ENCODE results near the gene CGNL1.

CGNL1 gene

GRCh38 chr15:57427367-57427821 lies 51.1 kb downstream of the CGNL1 start:
- no peak for DNase-seq

DNA sequence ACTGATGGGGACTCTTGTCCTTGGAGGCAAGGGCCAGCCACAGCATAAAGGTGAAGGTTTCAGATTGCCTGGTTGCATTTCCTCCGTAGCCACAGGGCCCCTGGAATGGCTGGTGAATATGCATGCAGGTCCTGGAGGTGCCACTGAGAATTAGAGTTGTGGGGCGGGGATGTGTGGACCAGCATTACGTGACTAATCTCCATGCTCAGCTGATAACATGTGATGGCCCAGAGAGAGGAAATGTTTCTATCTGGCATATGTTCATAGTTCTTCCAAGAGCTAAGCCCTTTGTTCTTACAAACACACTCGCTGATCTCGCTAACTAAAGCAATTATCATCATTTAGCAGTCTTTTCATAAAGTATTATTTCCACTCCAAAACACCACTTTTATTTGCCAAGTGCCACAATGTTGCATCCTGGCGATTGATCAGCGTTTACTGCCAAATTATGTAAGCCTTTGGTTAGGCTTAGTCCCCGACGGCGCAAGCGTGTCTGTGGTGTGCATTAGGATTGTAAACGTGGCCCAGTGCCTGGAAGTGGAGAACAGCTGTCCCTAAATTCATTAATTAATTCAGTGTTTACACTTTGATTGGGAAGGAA lies 55.9 kb downstream of the CGNL1 start:
- DNase-seq: no peak

- no peak for DNase-seq
Measured at GRCh38 chr15:57436166-57436565, 59.9 kb downstream of the CGNL1 start.

GRCh38 chr15:57436961-57437360 lies 60.7 kb downstream of the CGNL1 start:
- no peak for DNase-seq

- no peak for DNase-seq
Measured at GRCh38 chr15:57437564-57437963, 61.3 kb downstream of the CGNL1 start.

GRCh38 chr15:57438166-57438565 lies 61.9 kb downstream of the CGNL1 start:
- no peak for DNase-seq

DNA sequence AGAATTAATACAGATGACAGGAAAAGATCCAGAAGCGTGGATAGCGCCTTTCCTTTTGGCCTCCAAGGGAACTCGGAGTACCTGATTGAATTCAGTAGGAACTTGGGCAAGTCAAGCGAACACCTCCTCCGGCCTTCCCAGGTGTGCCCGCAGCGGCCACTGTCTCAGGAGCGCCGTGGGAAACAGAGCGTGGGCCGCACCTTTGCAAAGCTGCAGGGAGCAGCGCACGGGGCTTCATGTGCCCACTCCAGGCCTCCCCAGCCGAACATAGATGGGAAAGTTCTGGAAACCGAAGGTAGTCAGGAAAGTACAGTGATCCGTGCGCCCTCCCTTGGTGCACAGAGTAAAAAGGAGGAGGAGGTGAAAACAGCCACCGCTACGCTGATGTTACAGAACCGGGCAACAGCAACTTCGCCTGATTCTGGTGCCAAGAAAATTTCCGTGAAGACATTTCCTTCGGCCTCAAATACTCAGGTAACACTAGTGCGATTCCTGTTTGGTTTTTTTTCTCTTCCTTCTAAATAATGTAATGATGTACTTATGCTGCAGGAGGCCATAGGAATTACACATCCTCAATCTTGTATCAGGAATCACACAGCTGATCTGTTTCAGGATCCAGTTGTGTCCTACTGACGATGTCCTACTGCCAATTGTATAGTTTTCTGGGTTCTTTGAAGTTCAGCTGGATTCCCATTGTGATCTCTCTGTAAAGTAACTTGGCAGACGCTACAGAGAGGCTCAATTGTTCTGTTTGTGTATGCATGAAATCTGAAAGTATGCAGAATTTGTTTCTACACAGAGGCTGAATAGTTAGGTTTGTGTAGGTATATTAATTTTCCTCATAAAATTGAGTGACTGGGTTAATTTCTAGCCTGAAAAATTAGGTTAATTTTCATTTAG lies 63.1 kb downstream of the CGNL1 start:
- no peak for DNase-seq

- DNase-seq: no peak
Measured at GRCh38 chr15:57440167-57440566, 63.9 kb downstream of the CGNL1 start.

- DNase-seq: no peak
Measured at GRCh38 chr15:57440799-57441198, 64.5 kb downstream of the CGNL1 start.

DNA sequence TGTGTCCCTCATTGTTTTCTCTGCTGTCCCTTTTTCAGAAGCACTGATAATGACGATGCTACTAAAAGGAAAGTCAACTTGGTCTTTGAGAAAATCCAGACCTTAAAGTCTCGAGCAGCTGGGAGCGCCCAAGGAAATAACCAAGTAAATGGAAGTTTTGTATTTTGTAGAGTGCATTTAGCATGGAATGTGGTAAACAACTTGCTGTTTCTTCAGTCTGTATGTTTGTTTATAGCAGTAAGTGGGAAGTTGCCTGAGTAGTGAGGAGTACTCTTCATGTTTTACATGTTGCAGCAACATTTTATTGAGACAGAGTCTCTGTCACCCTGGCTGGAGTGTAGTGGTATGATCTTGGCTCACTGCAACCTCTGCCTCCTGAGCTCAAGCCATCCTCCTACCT lies 66.0 kb downstream of the CGNL1 start:
- no peak for DNase-seq

GRCh38 chr15:57443486-57443885 lies 67.2 kb downstream of the CGNL1 start:
- no peak for DNase-seq

GRCh38 chr15:57444877-57445513 lies 68.7 kb downstream of the CGNL1 start:
- DNase-seq: no peak

GRCh38 chr15:57445872-57446271 lies 69.6 kb downstream of the CGNL1 start:
- no peak for DNase-seq

DNA sequence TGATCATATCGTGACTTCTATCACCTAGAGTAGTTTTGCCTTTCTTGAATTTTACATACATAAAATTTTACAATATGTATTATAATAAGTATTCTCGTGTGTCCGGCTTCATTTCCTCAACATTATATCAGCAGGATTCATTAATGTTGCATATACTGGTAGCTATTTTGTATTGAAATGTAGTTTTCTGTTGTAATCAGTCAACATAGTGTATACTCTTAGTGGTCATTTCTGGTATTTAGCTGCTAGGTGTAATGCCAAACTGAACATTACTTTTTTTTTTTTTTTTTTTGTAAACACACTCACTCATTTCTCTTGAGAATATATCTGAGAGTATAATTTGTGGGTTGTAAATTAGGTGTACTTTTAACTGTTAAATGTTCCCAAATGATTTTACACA lies 70.1 kb downstream of the CGNL1 start:
- no peak for DNase-seq

GRCh38 chr15:57451555-57451954 lies 75.2 kb downstream of the CGNL1 start:
- no peak for DNase-seq

DNA sequence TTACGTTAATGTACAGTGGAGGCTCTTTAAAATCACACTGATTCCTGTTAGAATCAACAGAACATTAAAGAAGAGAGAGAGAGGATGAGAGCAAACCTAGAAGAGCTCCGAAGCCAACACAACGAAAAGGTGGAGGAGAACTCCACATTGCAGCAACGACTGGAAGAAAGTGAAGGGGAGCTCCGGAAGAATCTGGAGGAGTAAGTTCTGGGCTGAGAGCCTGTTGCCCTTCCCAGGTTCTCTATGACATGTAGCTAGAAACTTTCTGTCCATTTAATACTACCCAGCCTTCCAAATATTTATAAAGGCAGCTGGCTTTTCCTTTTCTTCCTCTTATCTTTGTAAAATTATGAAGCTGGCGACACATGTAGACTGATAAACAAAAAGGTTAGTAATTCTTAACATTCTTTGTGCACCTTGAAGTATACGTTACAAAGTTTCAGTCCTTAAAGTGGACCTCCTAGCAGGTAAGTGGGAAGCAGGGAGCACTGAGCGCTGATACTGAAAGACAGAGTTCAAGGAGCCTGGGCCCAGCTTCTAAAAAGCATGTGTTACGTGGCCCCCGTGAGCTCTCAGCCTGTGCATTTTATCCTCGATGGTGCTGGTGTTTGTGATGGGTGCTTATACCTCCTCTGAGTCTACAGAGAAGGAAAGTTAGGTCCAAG lies 75.9 kb downstream of the CGNL1 start:
- no peak for DNase-seq

DNA sequence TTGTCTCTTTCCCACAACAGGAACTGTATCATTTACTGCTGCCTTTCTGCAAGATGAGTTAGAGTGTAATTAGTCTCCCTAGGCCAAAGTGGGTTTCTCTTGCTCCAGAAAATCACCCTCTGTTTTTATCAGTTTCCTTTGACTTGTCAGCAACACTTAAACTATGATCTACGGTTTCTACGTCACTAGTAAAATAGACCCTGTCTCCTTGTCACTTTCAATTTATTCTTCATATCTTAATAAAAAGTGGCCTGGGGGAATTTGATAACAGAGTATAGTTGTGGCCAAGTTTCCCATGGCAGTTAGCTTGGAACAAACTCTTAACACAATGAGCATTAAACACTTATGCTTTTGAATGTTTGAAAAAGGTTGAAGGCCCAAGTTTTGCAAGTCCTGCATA lies 79.6 kb downstream of the CGNL1 start:
- no peak for DNase-seq

DNA sequence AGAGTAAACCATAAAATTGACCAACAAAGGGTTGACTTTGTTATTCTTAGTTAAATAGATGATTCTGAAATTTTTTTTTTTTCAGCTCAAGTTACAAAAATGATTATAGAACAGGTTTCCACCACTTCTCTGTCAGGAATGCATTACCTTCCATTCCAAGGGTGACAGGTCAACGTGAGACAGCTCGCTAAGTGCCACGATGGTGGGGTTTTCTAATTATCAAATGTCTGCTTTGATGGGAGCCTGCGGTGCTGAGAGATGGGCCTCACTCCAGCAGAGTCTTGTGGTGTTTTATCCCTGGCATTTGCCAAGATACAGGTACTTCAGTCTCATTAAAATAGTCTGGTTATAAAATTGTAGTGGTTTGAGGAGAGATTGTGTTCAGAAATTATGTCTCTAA lies 80.3 kb downstream of the CGNL1 start:
- DNase-seq: no peak

- no peak for DNase-seq
Measured at GRCh38 chr15:57457726-57458125, 81.4 kb downstream of the CGNL1 start.

DNA sequence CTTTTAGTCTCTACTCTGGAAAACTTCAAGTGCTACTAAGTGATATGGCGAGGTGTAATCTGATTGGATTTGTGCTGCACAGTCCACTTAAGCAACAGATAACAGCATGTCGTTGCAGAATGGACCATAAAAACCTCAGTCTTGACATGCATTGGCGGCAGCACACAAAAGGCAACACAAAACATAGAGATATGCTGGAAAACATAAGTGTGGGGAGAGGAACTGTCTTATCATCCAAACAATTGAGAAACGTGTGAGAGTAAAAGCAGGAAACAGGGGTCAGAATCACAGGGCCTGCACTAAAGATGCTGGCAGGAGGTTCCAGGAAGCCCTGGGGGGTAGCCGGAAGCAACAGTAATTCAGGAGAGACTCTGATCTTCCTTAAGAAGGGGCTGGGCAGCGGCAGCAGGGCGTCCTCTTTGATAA lies 82.1 kb downstream of the CGNL1 start:
- DNase-seq: no peak

DNA sequence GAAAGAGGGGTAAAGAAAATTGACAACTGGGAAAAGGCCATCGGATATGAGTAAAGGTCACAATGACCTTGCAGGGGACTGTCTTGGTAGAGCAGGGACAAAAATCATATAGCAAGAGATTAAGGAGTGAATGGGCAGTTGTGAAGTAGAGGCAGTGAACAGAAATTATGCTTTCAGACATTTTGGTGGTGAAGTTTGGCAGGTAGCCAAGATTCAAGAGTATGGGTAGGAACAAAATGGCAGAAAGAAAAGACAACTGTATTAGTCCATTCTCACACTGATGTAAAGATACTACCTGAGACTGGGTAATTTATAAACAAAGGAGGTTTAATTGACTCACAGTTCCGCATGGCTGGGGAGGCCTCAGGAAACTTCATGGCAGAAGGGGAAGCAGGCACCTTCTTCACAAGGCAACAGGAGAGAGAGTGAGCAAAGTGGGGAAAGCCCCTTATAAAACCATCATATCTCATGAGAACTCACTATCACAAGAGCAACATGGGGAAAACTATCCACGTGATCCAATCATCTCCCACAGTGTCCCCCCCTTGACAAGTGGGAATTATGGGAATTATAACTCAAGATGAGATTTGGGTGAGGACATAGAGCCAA lies 84.0 kb downstream of the CGNL1 start:
- DNase-seq: no peak

DNA sequence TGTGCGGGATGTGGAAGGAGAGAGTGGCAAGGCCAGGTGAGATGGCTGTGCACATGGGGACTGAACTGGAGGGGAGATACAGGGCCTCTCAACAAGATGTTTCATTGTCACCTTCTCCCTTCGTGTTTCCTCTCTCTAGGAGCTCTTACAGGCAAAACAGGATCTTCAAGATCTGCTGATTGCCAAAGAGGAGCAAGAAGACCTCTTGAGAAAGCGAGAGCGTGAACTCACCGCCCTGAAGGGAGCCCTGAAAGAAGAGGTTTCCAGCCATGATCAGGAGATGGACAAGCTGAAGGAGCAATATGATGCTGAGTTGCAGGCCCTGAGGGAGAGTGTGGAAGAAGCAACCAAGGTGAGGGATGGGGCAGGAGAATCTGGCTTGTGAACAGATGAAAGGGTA lies 85.2 kb downstream of the CGNL1 start:
- DNase-seq: no peak

DNA sequence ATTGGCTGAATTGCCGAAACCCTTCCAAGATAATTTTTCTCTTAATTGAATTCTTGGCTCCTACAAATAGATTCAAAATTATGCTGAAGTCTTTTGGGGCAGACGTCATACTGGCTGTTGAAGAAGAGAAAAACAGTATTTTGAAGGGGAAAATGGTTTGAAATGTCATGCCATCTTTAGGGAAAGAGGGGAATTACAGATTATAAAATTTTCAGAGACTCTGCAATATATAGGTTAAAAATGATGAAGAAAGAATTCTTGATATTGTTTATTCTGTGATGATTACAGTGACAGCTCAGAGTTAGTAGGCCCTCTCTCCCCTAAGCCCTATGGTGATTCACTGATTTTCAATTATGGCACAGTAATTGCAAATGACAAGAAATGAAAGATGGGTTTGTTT lies 86.1 kb downstream of the CGNL1 start:
- no peak for DNase-seq

Data from stimulated activated CD4-positive, alpha-beta T cell treated with anti-CD3 and anti-CD28 coated beads, Interleukin-4, amount 100 ng/mL, for 4 hours (primary cell).